ENCODE results near the gene HYAL2.

HYAL2 gene

DNA sequence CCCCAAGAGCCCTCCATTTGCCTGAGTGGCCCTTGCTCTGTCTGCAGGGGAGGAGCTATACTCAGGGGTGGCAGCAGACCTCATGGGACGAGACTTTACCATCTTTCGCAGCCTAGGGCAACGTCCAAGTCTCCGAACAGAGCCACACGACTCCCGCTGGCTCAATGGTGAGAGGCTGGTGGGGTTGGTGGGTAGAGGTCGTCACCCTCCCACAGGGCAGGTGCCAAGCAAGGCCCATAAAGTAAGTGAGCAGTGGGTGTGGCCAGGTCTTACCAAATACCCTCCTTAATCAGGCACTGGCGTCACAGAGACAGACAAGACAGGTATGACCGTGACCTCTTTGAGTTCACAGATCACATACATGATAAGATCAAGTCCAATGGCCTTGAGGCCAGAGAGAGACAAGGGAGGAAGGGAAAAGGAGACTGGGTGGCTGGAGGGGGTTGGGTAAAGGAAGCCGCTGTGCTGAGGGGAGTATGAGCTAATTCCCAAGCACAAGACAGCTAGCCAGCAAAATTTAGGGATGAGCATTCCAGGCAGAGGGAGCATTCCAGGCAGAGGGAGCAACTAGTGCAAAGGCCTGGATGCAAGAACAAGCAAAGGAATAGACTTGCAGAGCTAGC is 51.1 kb downstream of the HYAL2 start:
- no peak for DNase-seq (ENCODE audit: low read depth in 2 of 2)

DNA sequence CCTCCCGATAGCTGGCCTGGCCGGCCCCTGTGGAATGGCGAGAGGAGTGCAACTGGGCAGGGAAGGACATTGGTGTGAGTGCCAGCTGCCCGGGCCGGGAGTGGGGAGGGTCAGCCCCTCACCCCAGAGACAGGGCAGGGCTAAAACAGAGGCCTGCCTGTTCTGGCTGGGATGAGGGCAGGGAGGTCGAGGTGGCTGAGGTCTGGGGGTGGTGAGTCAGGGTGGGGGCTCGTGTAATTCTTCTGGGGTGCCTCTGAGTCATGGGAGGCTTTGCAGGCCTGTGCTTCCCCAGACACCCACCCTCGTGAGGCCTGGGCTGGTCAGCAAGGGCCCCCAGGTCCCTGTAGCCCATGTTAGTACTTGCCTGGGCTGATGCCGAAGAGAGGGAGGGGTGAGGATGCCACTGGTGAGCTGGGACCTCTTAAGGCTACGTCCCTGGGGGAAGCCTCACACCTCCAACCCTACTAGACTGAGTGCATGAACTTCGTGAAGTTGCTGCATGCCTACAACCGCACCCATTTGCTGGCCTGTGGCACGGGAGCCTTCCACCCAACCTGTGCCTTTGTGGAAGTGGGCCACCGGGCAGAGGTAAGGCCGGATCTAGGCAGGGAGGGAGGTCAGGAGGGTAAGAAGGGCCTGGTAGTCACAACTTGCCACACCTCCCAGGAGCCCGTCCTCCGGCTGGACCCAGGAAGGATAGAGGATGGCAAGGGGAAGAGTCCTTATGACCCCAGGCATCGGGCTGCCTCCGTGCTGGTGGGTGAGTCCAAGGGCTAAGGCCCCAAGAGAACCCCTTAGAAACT is 51.9 kb downstream of the HYAL2 start:
- no peak for DNase-seq (ENCODE audit: low read depth in 2 of 2)

DNA sequence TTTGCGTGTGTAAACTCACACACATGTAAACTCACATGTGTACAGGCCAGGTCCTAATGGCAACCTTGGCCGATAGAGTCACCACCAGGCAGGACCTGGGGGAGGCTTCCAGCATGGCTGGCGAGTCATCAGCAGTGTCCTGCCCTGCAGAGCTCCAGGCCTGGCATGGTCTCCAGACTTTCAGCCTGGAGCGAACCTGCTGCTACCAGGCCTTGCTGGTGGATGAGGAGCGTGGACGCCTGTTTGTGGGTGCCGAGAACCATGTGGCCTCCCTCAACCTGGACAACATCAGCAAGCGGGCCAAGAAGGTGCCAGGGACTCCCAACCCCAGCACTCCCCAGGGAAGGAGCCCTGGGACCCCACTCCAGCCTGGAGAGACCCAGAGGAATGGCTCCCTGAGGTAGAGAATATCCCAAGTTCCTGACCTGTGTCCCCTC is 52.5 kb downstream of the HYAL2 start:
- no peak for DNase-seq (ENCODE audit: low read depth in 2 of 2)

DNA sequence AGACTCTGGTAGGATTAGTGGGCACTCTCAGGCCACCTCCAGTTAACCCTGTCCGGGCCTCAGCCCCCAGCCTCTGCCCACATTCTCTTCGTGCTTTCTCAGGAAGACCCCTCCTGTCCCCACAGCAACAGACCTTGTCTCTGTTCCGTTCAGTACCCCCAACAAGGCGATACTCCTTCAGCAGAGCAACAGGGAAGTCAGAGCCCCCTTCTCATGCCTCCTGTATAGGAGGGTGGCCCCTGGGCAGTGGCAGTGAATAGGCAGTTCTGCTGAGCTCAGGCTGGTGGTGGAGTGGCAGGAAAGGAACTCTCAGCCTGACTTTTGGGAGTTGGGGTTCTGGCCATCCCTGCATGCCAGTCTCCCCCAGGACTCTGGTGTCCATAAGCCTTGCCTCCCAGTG is 53.1 kb downstream of the HYAL2 start:
- DNase-seq (ENCODE audit: low read depth in 2 of 2), result no peak

DNA sequence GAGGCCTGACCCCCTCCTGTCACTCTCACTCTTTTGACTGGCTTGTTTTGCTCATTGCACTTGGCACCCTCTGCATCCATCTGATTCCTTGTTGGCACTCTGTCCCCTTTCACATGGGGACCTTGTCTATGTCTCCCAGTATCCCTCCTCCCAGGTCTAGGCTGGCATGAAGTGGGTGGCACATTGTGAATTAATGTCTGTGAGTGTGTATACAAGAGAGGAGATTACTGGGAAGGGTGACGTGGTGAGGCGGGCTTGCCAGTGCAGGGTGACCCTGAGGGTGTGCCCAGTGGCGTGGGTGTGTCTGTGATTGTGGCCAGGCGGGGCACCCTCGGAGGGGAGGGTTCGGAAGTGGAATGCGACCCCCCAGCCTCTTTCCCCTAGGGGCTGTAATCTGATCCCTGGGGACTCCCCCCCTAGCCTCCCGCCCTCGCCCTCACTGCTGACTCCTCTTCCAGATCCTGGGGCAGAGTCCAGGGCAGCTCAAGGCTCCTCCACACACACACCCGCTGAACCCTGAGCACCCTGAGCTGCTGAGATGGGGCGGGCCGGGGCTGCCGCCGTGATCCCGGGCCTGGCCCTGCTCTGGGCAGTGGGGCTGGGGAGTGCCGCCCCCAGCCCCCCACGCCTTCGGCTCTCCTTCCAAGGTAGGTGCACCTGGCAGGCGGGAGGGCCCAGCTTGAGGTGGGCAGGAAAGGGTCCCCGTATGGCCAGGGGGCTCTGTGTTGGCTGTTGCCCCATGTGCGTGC is 53.7 kb downstream of the HYAL2 start, which contains the start of gene SEMA3B:
TSS of gene SEMA3B (plus strand) at position 445 of the 749 bp plus-strand sequence. CDS start at position 539, 94 bp downstream.
- no peak for DNase-seq (ENCODE audit: low read depth in 2 of 2)

DNA sequence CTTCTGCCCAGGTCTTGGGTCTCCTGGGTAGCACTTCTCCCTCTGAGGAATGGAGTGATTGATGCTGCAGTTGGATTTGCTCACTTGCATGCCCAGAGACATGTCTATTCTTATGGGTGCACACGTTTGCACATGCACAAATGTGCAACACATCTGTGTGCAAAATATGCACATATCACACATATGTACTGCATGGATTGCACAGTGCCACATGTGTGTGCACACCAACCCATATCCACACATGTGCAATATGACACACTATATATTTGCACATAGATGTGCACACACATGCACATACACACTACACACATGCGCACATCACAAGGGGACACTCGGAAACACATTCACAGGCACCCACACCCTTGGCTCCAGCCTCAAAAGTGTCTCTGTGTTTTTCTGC is 54.3 kb downstream of the HYAL2 start:
- DNase-seq (ENCODE audit: low read depth in 2 of 2), result no peak

Measured in fibroblast of skin of left quadriceps (primary cell).